ENCODE measurements around the gene LRRC71.
A peak's percentile ranks its signal among the peaks of the same experiment; 100 is the strongest.

LRRC71 gene

DNA sequence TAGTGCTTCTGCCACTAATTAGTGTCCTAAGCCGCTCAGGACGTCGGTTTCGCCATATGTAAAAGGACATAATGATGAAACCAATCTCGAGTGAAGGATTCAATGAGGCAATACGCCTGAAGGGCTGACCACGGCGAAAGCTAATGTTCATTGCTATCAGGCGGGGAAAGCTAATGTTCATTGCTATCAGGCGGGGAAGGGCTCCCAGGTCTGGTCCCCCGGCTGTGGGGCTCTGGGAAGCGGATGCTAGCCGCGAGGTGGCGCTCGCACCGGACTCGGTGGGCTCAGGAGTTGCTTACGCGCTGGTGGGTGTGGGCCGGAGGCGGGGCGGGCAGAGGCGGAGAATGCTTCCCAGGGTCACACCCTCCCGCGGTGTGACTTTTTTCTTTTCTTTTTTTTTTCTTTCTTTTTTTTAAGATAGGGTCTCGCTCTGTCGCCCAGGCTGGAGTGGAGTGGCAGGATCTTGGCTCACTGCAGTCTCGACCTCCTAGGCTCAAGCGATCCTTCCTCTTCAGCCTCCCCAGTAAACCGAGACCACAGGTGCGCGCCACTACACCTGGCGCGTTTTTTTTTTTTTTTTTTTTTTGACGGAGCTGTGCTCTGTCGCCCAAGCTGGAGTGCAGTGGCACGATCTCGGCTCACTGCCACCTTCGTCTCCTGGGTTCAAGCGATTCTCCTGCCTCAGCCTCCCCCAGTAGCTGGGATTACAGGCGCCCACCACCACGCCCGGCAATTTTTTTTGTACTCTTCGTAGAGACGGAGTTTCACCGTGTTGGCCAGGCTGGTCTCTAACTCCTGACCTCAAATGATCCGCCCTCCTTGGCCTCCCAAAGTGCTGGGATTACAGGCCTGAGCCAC is 28.0 kb upstream of the LRRC71 start:
- DNase-seq = peak in 52 of 56 donors; percentile 8 to 84 (median 42)

DNA sequence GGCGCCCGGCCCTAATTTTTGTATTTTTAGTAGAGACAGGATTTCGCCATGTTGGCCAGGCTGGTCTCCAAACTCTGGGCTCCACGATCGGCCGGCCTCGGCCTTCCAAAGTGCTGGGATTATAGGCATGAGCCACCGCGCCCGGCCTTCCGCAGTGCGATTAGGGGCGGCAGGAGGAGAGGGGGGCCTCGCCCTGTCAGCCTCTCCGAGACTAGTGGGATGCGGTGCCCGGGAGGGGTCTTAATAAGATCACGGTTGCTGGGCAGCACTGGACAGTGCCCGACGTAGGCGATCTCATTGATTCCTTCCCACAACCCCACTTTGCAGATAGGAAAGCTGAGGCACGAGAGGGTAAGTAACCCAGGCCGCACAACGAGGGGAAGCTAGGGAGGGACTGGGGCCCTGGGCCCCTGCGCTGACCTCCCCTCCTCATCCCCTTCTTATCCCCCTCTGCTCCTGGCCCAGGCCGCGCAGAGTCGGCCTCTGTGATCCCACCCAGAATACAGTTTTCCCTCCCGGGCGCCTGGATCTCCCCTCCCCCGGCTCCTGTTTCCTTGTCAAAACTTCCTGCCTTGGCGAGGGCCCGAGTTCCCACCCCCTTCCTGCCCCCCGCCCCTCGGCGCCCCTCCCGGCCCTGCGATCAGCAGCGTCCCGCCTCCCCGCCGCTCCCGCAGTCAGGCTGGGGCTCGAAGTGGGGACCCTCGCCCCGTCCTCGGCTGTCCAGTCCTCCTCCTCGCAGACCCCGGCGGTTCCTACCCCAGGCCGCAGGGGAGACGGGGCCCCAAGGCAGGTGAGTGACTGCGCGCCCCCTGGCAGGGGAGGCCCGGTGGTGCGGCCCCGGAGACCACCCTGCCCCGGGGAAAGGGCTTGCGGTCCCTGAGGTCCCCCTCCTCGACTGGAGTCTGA is 27.1 kb upstream of the LRRC71 start, which contains the start of gene PEAR1:
Gene PEAR1, plus strand, starts transcription at position 671 of the 906 bp plus-strand sequence. CDS start 10,209 bp downstream, outside the sequence.
- no peak for DNase-seq

DNA sequence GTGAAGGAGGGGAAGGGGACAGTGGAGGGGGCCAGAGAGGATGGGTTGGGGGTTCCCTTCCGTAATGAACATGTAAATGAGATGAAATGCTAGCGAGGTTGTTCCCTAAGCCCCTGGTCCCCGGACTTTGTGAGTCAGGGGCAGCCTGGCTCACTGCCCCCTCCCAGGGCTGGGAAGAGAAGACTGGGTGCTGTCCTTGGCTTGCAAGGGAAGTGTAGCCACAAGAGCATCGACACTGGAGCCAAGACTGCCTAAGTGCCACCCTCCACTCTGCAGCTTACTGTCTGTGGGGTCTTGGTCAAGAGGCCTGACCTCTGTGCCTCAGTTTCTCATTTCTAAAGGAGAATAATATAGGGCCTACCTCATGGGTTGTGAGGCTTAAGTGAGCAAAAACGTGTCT is 26.4 kb upstream of the LRRC71 start:
- DNase-seq = no peak

DNA sequence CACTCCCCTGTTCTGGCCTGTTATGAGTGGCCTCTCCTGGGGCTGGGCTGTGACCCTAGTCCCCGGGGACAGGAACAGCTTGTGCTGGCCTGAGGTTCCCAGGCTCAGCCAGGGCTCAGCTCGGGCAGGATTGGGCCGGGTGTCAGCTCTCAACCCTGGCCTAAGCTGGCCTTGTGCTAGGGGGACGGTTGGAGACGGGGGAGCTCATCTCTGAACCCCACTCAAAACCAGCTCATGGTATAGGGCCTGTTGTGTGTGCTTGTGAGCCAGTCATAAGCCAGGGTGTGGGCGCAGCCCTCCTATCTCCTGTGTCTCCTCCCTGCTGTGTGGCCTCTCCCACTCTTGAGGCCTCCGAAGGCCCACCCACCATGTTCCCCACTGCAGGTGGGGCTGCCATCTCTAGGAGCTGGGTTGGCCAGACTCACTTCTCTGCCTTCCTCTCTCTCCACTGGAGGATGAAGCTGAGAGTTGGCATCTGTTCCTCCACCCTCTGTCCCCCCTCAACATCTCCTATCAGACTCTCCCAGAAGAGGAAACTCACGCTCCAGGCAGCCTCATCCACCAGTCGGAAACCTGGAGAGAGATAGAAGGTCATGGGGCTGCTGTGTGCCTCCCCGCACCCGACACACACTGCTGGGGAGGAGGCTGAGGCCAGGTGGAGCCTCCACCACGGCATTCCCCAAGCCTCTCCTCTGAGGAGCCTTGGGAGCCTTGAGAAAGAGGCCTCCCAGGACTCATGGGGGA is 25.5 kb upstream of the LRRC71 start:
- DNase-seq = no peak

DNA sequence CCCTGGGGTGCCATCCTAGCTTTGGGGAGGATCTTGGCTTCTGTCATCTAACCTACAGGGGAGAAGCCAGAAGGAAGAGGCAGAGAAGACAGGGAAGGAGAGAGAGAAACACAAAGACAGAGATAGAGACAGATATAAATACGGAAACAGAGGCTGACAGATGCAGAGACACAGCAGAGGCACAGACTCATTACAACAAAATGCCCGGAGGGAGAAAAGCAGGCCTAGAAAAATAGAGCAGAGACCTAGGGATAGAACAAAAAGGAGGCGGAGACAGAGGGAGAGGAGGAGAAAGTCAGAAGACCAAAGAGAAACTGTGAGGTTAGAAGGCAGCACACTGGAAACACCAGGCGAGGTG is 25.0 kb upstream of the LRRC71 start:
- DNase-seq = no peak

DNA sequence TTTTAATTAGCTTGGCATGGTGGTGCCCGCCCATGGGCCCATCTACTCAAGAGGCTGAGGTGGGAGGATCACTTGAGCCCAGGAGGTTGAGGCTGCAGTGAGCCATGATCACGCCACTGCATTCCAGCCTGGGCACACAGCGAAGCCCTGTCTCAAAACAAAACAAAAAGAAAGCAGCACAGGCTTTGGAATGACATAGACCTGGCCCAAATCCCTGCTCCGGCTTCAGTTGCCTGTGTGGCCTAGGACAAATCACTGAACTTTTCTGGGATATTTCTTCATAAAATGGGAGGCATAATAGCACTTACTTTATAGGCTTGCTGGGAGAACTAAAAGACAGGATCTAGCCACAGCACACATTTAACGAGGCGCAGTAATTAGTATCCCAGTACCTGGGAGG is 24.5 kb upstream of the LRRC71 start:
- DNase-seq = no peak

DNA sequence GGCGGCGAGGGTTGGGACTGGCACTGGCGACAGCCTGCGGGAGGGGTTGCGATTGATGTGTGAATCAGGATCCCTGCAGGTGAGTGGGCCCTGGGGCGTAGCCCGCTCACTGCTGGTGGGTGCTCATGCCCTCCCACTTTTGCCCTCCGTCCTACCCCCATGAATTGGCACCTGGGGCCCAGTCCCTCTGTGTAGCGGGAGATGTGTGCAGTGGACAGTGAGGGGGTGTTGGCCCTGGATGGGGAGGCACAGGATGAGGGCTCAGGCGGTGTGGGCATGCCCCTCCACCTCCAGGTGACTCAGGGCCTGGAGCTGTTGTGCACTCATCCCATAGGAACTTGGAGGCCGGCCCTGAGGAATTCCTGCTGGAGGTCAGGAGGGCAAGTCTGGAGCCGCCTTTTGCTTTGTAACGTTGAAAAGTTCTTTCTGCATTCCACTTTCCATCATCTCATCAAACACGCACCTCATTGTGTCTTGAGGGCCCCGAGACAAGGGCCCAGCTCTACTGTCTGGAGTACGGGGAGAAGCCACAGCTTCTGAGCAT is 23.9 kb upstream of the LRRC71 start:
- DNase-seq = no peak

DNA sequence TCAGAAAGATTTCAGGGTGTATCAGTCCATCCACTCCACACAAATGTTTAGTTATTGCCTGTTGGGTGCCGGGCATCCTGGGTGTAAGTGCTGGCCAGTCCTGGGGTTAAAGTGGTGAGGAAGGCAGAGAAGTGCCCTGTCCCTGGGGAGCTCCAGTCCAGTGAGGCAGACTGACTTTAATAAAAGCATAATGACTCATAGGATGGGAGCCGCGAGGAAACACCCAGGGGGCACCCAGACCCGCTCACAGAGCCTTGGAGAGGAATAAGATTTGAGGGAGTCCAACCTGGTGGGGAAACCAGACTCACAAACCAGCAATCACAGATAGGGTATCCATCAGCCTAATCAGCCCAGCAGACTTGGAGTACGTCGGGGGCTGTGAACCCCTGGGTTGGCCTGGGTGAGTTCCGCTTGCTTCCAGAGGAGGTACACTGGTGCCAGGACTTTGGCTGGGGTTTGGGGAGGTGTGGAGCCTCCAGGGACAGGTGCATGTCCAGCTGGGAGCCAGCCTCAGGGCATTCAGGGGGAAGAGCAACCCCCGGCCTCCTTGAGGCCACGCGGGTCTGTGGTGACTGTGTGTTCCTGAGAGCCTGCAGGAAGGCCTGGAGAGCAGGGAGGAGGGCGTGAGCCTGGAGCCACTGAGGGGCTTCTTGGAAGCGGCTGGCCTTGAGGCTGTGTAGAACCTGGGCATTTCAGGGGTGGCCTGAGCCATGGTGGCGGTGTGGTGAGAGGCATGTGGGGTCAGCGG is 23.2 kb upstream of the LRRC71 start:
- DNase-seq = no peak

DNA sequence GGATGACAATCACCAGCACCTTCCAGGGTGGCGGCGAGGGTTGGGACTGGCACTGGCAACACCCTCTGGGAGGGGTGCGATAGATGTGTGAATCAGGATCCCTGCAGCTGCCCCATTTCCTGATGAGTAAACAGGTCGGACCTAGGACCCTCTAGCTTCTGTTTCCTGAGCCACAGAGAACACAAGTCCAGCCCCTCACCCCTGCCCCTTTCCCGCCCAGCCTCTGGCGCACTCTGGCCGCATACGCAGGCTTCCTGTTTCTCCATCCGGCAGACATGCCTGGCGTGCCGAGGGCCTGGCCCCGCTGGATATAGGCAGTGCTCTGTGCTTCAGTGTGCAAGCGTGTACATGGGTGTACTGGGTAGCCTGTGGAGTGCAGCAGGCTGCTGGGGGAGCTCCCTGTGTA is 22.3 kb upstream of the LRRC71 start:
- no peak for DNase-seq

DNA sequence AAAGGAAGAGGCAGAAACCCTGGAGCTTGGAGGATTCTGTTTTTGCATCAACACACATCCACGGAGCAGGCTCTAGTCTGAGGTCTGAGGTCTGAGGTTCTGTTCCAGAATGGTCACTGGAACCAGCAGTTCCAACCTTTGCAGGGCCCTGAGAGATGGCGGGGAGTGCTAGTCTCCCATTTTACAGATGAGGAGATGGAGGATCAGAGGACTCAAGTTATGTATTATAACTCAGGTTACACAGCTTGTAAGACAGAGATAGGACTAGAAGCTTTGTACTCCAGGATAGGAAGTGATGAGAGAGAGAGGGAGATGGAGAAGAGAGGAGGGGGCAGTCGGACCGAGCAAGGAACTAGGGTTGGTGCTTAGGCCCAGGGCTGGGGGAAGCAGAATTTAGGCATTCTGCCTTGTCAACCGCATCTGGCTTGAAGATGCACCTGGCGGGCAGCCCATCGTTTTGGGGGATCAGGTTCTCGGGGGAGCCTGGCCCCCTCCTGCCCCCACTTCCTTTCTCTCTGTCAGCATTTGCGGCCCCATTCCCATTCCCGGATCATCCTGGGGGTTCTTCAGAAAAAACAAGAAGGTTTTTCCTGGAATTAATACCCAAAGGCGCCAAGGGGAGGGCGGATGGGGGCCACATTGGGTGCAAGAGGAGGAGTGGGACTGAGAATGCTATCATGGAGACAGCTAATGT is 21.3 kb upstream of the LRRC71 start:
- no peak for DNase-seq

DNA sequence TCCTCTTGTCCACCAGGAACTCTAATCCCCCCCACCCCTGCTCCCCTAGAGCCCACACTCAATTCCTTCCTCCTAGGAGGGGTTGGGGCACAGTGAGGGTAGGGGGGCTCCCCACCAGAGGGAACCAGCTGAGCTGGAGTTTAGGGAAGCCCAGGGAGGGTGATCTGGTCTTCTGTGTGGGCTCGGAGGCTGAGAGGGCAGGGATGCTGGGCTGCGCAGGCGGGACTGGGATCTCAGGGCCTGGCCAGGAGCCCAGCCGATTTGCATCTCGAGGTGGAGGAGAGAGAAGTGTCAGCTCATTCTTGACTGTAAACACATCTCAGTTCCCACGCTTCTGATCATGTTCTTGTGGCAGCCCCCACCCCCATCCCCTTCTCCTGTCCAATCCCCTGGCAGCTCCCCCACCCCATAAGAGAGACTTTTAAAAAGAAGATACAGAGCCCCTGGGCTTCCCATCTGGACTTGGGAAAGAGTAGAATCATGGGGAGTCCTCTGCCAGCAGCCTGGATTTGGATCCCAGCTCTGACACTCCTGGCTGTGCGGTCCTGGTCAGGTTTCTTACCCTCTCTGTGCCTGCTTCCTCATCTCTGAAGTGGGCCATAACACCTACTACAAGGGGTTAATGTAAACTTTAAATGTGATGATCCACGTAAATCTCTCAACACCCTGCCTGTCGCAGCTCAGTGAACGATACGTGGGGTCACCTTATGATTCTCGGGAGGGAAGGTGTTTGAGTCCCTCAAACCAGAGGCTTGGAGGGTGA is 20.3 kb upstream of the LRRC71 start:
- DNase-seq = no peak

DNA sequence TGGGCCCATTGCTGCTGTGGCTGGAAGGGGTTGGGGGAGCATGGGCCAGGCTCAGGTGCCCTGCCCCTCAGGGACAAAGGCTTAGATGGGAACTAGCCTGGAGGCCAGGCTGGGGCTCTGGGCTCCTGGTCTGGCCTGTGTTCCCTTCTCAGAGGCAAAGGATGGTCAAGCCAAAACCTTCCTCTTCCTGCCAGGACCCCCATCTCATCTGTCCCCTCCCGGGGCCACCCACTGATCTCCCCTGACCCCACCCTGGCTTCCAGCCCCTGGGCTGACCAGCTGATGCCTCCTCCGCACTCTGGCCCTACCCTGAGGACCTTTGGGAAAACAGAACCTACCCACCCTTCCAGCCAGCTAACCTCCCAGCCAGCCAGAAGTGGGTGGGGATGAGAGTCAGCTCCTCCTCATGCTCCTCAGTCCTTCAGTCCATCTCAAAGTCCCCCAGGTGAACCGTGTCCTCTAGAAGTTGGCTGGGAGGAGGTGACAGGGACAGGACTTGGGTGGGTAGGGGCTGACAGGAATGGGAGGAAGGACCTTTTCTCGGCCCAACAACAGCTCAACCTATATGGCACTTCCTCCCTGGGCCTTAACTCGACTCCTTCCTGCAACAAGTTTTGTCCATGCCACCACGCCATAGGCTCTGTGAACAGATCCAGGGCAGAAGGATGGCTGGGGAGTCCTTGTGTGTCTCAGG is 19.4 kb upstream of the LRRC71 start:
- no peak for DNase-seq

DNA sequence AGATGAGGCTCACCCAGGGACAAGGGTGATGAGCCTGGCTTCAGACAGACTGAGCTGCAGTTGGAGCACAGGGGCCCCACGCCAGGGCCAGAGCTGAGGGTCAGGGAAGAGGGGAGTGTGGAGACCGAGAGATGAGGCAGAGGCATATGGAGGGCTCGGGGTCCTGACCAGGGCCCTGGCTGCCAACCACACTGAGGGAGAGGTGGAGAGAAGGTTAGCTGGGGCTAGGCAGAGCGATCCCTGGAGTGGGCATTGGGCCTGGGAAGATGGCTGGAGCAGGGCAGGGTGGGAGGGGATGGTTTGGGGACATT is 18.9 kb upstream of the LRRC71 start:
- DNase-seq = no peak

DNA sequence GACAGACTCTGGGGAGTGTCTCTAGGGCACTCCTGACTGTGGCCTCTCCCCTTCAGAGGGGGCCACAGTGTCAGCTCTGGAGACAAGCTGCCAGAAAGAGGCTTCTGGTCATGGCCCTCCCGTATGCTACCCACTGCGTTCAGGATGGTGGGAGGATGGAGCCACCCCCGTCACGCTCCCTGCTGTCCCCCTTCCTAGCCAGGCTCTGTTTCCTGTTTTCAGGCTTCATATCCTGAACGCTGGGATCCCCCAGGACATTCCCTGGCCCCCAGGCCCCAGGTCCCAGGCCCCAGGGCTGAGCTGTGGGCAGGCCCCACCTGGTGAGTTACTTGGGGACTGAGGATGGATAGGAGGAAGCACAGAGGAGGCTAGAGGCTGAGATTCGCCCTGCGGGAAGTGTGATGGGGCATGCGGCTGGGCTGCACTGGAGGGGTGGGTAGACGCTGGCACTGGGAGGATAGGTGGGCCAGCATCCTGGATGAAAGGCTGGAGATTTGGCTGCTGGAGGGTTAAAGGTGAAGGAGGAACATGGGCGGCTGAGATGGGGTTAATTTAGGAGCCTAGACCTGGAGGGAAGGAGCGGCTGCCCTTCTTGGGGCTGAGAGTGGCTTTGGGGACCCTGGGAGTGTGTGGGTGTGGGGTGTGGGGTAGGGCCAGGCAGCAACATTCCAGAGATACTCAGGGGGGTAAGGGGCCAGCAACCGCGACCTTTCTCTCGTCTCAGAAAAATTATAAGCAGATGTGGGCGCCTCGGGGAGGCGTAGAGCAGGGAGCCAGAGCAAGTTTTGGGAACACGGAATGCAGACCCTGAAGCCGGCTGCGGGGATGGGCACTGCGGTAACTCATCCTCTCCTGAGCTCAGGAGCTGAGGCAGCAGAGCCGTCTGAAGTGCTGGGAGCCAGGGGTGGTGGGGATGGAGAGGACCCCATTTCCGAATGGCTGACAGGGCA is 18.2 kb upstream of the LRRC71 start:
- DNase-seq = no peak

DNA sequence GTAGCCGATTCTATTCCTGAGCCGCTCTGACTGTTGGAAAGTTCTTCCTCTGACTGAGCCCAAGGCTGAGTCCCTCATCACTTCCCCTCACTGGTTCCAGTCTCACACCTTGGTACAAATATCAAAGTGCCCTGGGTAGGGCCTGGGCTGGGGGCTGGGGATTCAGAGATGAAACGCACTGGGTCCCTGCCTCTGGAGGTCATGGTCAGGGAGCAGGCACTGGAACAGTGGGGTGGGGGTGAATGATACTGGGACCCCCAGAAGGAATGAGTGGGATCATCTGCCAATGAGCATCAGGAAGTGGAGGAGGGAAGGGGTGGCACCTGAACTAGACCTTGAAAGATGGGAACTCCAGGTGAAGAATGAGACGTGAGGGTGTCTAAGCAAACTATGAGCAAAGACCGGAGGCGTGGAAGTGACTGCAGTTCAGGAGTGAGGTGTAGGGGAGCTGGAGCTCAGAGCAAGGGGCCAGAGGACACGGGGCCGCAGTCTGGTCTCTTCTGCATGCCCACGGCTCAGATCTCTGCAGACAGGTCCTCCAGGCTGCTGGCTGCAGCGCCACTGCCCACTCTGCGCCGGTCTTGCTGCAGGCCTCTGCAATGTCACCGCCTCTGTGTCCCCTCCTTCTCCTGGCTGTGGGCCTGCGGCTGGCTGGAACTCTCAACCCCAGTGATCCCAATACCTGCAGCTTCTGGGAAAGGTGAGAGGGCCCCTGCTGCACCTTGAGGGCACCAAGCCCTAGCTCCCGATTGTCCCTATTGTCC is 16.9 kb upstream of the LRRC71 start:
- DNase-seq = no peak

DNA sequence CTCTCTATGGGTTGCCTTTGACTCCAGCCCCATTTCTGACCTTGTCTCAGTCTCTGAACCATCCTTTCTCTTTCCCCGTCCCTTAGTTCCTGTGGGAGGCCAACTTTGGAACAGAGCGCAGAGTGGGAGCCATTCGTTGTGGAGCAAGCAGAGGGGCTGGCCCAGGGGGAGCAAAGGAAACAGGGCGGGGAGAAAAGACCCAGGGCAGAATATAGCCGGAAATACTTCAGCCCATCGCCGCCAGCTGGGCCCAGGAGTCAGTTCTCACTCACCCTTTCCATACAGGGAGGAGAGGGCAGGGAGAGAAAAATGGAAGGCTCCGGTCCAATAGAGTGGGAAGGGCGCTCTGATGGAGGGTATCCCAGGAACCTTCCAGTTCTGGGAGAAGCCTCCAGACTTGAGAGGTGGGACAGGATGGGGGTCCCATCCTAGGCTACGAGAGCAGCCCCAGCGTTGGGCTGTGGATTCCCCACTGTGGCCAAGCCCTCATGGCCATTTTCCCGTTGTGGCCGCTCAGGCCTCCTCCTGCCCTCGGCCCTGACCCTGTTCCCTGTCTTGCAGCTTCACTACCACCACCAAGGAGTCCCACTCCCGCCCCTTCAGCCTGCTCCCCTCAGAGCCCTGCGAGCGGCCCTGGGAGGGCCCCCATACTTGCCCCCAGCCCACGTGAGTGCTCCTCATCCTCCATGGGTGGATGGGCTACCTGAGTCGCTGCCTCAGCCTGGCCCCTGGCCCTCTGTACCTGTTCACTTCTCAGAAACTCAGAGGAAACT is 16.1 kb upstream of the LRRC71 start:
- DNase-seq = no peak

Data from amygdala (tissue), 56 donors.